Stimulated activated CD8-positive, alpha-beta memory T cell treated with anti-CD3 and anti-CD28 coated beads, Interleukin-2, amount 100 ng/mL, for 1 hour (primary cell): ENCODE data around the gene TRIO.
"Not testable (repeated sequence)": the region's sequence is repeated elsewhere in the genome, so short reads cannot be mapped to it uniquely, and the experiment has no call there.

Source experiments
- DNase-seq, 2 donors: peaks; one replicate each; pipeline ENCODE4 v3.0.0-alpha.2; 2020; ENCODE audit warnings: low read depth in 2 of 2

TRIO gene

DNA sequence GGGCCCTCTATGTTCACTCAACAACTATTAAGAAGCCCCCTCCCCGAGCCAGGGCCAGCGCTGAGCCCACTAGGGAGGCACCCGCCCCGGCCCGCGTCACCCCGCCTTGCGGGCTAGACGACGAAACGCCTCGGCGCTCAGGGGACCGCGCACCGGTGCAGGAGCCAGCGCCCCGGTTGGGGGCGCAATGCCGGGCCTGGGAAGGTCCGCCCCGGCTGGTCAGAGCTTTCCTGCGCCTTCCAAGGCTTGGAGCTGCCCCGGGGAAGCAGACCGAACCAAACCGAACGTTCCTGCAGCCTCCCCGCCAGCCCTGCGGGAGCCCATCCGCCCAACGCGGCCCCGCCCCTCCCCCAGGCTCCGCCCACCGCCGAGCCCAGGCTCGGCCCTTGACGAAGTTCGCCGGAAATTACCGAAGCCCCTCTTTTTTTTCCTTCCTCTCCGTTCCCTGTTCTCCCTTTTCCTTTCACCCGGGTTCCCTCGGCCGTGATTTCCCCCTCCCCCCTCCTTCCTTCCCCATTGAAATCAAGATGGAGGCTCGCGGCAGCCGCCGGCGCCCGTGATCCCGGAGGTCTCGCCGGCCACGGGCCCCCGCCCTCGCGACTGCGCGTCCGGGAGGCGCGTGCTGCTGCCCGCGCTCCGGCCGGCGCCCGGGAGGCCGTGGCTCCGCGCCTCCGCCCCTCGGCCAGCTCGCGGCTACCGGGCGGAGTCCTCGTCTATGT lies at the start of gene TRIO:
TRIO (plus strand) TSS at position 516 of the 719 bp plus-strand sequence. CDS start 384 bp downstream, outside the sequence.
- DNase-seq, result peak; percentile 65 to 66

DNA sequence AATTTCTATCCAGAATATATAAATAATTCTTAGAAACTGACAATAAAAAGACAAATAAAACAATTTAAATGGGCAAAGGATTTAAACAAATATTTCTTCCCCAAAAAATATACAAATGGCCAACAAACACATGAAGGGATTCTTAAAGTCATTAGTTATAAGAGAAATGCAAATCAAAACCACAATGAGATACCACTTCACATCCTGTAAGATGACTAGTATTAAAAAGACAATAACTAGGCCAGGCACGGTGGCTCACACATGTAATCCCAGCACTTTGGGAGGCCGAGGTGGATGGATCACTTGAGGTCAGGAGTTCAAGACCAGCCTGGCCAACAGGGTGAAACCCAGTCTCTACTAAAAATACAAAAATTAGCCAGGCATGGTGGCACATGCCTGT lies 45.8 kb upstream of the TRIO start:
- DNase-seq, result not testable (repeated sequence)

DNA sequence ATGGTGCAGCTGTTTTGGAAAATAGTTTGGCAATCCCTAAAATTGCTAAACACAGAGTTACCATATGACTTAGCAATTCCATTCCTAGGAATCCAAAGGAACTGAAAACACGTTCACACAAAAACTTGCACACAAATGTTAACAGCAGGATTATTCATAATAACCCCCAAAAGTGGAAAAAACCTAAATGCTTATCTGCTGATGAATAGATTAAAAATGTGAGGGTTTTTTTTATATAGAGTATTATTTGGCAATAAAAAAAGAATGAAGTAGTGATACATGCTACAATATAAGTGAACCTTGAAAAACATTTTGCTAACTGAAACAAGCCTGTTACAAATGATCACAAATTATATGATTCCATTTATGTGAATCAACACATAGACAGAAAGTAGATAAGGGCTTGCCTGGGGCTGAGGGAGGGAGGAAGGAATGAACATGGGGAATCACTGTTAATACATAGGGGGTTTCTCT lies 45.1 kb upstream of the TRIO start:
- no peak for DNase-seq

DNA sequence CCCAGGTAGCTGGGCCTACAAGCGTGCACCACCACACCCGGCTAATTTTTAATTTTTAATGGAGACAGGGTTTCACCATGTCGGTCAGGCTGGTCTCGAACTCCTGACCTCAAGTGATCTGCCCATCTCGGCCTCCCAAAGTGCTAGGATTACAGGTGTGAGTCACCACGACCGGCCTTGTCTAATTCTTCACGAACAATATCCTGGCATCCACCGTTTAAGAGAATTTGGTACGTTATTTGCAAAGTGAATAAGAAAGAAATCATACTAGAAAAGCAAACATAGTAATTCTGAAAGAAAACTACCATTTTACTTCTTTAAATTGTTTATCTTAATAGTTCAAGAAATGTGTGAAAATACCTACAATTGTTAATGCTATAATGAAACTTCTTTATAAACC lies 42.9 kb upstream of the TRIO start:
- DNase-seq, result no peak

DNA sequence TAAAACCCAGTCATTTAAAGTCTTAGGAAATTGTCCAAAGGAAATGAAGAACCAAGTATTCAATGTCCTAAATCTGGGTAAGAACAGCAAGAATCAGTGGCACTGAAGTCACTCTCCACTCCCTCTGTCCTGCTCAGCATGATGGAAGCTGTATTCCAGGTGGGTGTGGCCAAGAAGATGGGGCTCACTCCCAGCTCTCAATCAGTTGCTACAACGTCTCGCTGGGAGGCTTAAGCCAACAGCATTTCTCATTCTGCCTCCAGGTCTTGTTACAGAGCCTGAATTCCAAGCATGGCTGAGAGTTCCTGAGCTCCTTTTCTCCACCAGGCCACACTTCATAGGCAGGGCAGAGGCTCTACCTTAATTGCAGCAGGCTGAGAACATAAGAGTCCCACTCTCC lies 41.2 kb upstream of the TRIO start:
- no peak for DNase-seq

DNA sequence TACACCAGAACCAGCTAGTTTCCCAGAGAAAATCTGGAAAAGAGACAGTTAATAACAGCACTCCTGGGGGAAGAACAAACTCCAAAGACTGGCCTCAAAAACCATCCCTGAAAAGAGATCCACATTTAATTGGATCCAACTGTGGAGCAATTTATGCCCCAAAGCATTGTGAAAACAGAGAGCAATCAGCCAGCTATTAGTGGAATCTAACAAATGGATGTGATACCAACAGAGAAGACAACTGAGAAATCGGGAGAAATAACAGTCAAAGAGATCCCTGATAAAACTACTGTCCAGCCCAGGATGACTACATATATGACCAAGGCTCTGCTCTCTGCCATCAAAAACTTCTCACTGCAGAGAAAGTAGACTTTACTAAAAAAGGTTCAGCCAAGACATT lies 40.5 kb upstream of the TRIO start:
- no peak for DNase-seq

DNA sequence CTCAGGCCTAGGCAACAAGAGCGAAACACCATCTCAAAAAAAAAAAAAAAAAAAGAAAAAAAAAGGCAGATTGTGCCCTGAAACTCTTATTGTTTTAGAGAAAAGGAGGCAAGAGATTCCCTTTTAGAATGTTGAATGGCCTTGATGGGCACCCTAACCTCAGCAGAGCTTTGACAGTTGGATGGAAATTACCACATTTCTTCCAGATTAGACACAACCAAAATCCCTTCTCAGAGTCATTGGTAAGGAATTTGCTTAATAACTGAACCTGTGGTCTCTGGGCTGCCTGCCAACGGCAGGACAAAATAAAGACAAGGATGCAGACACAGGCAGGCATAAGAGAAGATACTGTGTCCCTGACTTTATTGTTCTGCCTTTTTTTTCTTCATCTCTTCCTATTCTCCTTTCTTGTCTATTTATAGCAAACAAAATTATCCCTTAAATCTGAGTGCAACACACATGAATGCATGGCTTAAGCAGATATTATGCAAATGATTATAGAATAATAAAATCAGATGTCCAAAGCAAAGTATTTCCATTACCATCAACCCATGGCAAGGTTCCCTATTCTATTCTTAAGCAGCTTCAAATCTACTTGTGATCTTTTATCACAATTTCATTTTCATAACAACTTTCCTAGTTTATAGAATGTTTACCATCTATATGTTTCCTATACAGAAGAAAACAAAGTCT lies 37.3 kb upstream of the TRIO start:
- DNase-seq, result no peak

DNA sequence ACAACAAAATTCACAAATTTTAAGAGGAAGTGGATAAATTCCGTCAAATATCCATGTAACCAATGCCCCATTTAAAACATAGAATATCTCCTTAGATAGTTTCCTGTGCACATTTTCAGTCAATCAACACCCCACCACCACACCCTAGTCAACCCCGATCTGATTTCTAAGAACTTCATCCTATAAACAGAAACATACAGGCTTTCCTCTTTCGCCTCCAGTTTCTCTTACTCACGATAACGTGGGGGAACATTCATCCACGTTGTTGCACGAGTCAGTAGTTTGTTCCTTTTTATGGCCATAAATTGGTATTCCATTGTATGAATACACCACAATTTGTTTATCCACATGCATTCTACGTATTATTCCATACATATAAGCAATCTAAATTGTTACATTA lies 35.6 kb upstream of the TRIO start:
- no peak for DNase-seq

DNA sequence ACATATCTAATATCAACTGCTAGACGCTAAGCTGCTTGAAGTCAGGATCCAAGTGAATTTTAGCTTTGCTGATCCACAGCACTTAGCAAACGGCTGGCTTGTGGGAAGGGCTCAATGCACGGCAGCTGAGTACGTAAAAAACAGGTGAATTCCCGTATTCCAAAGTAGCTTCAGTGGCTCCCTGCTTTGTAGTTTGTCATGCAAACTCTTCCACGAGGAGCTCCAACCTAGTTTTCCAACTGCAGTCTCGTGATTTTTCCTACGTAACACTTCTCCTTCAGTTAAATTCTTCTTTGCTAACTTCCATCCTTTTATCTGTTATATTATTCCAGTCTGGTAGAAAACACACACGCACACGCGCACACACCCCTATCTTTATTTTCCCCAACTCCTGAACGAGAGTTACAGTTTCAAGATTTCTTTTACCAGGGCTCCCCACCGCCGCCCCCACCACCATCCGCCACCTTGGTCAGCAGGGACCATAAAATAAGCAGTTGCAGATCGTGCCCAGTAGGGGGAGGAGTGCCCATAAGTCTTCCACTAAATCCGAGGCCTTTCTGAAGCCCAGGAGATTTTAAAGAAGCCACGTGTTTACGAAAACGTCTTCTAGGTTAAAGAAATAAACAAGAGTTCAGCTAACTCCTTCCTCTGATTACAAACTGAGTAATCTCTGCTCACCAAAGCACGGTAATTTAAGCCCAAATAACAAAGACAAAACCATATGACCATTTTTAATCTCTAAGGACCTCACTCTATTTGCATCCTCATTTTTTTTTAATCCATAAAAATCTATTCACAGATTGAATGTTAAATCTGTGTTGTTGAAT lies 34.8 kb upstream of the TRIO start:
- DNase-seq, result no peak

DNA sequence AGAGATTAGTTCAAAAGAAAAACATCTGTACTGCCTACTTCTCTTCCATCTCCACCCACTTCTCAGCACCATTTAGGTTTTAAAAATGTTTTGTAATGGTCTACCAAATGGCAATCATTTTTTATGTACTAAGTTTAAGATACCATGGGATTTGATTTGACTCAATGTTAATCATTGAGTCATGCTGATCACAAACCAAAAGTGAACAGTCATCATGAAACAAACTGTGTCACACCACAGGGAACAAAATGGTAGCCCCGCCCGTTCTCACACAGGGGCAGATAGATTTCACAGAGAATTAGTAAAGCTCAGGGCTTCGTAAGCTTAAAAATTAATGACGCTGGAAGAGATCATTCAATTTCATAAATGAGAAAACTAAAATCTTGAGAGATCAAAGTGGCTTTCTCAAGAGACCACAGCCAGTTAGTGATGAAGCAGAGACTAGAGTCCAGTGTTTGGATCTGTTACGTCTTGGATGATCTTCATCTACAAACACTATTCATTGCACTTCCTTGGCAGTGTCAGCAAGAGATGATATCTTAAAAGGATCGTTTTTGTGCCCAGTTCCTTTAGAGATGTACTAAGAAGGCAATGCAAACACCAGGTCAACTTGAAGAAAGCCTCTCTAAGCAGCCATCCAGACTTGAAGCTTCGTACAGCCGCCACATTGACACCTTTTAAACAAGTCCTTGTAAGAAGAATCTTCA lies 33.9 kb upstream of the TRIO start:
- no peak for DNase-seq

DNA sequence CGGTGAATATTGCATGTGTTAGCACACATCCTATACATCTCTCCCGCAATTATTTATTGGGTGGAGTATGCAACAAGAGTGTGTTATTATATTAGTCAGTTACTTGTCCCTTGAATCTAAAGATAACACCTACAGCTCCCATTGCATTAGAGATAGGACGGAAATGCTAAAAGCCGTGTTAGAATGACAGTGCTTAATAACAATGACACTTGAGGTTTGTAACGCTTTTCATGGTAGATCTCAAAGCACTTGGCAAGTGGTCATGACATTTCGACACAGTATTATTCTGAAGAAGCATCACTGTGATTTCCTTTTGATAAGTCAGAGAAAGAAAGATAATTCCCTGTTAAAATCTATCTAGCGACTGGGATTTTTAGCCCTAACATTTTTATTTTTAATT lies 33.4 kb upstream of the TRIO start:
- DNase-seq, result no peak

DNA sequence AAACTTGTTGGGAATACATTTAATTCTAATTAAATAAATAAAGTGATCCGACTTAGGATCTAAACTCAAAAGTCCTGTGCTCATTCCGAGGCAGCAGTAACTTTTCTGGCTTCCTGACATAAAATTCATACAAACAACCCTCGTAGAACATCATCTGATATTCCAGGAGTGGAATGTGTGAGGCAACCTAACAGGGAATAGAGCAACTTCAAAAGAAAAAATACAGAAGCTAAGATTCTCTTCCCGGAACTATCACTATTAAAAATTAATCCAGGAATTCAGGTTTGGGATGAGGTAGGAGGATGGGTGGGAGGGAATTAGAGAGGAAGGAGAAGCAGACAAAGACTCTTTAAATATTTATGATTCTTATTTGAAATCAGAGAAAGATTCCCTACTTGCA lies 32.9 kb upstream of the TRIO start:
- DNase-seq, result no peak

DNA sequence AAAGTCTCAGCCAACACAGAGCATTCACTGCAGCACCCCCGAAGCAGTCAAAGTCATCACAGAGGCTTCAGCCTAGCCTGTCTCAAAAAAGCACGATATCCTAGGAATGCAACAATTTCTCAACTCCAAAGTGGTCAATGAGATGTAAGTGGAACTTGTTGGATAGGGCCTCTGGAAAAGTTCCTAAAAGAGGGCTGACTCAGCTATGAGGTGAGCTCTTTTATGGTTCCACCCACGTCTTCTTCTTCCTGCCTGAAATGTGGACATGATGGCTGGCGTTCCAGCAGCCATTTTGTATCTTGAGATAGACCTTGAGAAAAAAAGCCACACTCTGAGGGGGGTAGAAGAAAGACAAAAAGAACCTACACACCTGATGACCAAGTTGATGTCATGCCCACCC lies 32.5 kb upstream of the TRIO start:
- no peak for DNase-seq

DNA sequence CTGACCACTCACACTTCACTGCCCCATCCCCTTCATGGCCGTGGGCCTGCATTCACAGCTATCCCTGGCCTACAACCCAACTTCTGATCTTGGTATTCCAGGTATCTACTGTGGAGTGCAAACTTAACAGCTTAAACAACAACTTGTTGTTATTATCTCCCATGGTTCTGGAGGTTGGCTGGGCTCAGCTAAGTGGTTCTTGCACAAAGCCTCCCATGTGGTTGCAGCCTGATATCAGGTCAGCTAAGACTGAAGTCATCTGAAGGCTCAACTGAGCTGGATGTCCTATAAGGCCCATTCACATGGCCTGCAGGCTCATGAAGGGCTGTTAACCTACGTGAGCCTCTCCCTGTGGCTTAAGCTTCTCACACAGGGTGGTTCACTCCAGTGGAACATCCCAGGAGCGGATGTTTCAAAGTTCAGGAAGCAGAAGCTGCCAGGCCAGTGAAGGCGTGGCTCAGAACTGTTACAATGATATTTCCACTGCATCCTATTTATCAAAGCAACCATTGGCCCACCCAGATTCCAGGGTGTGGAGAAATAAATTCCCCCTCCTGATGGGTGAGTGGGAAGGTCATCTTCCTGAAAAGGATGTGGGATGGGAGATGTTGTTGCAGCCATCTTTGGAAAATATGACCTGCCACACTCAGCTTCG lies 30.0 kb upstream of the TRIO start:
- DNase-seq, result no peak

DNA sequence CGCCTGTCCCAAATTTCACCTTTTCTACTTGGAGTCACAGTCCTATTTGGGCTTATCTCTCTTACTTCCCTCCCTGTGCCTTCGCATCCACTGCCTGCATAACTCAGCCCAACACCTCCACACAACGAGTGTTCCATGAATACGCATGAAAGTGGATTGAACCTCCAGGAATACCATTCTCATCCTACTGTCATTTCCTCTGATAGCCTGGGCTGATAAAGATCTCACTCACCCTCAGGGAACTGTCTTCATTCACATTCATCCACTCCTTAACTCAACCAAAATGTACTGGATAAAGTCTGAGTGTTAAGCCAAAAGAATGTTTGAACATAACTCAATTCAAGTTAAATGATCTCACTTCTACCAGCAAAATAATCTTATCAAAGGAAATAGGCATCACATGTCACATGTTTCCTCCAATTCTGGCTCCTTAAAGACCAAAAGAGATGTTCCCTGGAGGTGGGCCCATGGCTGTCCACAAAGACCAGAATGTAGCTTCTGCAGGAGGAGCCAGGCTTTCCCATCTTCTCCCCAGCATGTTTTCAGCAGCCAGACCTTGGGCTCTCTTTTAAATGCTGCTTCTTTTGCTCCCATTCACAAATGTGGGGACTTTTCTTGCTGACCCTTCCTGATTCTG lies 28.4 kb upstream of the TRIO start:
- DNase-seq, result no peak

DNA sequence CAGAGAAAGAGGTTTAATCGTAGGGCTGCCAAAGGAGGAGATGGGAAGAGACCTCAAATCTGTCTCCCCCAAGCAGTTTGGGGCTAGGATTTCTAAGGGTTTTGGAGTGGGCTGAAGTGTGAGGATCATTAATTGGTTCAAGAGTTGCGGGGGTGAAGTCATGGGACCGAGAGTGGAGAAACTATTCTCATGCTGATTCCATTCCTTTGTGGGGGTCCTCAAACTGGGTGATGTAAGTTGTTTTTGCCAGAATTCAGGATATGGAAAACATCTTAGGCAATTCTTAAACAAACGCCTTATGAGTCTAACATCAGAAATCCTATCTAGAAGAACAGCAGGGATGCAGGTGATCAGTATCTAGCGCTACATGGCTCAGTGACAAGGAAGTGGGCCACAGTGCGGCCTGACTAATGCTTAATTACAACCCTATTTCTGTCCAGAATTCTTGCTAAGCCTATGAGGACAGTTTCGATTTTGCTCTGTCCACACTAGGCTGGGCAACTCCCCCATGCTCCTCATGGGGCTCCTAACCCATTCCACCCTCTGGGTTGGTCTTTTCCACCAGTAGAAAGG lies 27.7 kb upstream of the TRIO start:
- DNase-seq, result no peak

DNA sequence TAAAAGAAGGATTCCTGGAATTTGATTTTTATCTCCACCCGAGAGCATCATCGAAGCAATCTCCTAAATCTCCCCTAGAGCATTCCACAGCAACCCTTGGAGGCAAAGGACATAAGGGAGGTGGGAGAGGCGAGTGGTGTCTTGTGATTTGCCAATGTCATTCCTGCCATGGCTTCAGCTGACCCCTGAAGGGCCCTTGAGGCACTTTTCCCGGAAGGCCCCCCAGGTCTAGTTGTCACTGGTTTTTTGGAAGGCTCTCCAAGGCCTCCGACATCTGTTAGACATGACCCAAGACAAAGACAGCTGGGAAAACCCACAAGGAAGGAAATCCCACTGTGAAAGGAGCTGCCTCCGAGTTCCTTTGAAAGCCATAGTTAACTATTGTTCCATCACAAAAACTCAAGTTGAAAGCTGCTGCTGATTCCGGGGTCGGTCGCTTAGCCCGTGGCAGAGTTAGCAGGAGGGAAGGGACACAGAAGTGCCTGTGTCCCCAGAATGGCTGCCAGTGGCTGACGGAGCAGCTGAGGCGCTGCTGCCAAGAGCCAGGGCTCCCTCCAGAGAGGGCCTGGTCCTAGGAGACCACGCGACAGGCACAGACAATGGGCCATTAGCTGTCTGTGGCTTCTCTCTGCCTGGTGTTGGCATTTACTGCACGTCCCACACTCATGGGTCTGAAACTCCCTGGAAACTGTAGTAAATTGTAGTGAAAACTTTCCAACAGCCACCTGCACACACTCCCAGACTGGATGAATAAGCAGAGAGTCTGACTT lies 24.4 kb upstream of the TRIO start:
- DNase-seq, result no peak

DNA sequence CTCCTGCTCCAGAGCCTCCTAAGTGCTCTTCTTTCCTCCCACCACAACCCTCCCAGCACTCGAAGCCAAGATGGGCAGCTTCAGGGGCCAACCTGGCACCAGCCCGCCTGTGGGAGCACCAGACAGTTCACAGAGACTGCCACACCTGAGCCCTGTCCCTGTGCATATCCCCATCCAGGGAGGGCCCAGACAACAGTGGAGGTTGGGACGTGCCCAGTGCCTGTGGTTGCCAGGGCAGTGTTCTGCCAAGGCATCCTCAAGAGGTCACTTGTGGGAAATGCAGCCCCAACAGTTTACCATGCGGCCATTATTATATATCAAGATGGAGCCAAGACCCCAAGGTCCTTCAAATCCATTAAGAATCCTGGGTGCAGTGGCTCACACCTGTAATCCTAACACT lies 23.0 kb upstream of the TRIO start:
- no peak for DNase-seq

DNA sequence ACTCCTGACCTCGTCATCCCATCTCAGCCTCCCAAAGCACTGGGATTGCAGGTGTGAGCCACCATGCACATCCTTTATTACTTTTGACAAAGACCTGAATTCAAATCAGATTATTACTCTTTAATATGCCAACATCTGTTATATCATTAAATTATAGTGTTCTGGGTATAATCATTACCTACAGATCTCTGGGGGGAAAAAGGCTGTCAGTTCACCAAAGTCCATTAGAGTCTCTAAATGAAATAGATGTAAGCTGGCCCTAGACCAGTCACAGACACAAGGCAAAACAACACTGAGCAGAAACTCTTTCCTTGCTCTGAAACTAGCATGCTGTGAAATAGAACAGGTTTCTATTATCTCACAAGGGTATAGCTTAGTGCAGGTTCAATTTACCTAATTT lies 21.6 kb upstream of the TRIO start:
- DNase-seq, result no peak

DNA sequence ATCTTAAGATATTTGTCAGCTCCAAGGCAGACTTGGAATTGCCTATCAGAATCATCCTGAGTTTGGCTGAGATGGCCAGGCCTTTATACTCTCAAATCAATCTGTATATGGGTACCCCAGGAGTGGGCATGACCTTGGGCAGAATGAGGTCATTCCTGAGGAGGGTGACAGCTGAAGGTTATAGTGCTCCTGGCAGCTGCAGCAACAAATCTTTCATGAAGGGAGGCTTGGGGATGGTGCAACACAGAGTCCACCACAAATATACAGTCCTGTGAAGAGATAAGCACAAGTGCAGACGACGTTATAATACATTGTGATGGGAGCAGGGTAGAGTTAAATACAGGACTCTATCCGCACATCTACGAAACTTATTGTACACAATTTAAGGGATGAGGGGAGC lies 21.1 kb upstream of the TRIO start:
- DNase-seq, result no peak
